GM12892 (cell line): Measurements from ENCODE around the gene C3orf49.

Experiments used
- POLR2A ChIP-seq: IDR thresholded peaks from 2 replicates; pipeline ENCODE4 v1.6.1; 2011; ENCODE audit warnings: low read depth, low read length, control low read depth
- POLR2AphosphoS5 ChIP-seq: IDR thresholded peaks from 2 replicates; pipeline ENCODE4 v1.6.1; 2011; ENCODE audit warnings: low read depth, low read length, control low read depth
- TAF1 ChIP-seq: IDR thresholded peaks from 2 replicates; pipeline ENCODE4 v1.6.1; 2011; ENCODE audit warnings: low read depth, mild to moderate bottlenecking, control low read depth, low read length, borderline replicate concordance

- TF ChIP-seq POLR2AphosphoS5, result no peak
- TF ChIP-seq POLR2A, result no peak
- no peak for TF ChIP-seq TAF1
These were observed 19.0 kb upstream of the C3orf49 start for GRCh38 chr3:63800097-63800496.
